GM19328 (cell line): ENCODE measurements around the gene STK26.
"Not testable (repeated sequence)": the region's sequence is repeated elsewhere in the genome, so short reads cannot be mapped to it uniquely, and the experiment has no call there.

Experiments
- ATAC-seq: cut with Tn5 transposase; IDR thresholded peaks from one replicate; pipeline ENCODE4 v1.9.1; 2021; ENCODE audit warnings: mild to moderate bottlenecking, moderate library complexity; ENCODE audit not compliant: unreplicated experiment

The STK26 gene

DNA sequence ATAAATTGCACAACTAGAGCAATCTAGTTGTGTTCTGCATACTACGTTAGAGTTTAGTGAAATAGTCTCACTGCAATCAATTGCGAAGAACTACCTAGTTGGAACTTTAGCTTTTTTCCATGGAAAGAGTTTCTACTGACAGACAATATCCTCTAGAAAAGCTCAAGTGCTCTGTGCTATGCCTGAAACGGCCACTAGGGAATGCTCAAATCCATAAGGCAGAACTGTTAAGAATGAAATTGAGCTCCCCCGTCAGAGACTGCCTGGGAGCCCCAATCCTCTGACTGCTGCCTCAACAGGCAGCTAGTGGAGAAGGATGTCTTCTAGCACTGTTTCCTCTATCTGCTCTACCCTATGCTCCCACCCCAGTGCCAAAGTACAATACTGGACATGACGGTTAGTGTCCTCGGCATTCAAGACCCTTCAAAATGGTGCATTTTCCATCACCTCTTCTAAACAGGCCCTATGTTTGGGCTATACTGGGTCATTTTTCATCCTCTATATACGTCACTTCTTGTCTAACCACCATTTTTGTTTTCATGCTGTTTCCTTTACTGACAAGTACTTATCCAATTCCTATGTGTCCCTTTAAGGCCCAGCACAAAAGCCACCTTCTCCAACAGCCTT is 69.5 kb downstream of the STK26 start:
- peak; percentile 70 for ATAC-seq

GRCh38 chrX:132093239-132093860 is 70.2 kb downstream of the STK26 start:
- ATAC-seq = no peak

DNA sequence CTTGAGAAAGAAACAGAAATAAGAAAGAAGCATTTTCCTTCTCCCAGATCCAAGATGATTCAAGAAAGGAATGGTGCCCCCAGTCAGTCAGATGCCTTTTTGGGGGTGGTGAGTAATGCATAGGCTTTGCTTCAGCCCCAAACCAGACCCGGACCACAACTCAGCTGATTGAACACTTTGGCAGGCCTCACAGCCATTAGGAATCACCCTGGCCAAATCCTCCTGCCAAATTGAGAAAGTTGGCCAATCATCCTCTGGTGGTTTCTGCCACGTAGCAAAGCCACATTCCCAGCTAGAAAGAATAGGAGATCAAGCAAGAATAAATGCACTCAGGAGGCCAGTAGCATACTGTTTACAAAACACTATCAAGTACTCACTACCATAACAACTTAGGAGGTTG is 71.1 kb downstream of the STK26 start:
- ATAC-seq = no peak

GRCh38 chrX:132098704-132099103 is 75.6 kb downstream of the STK26 start:
- ATAC-seq = not testable (repeated sequence)

- no peak for ATAC-seq
These were observed 78.1 kb downstream of the STK26 start for GRCh38 chrX:132101206-132101605.

DNA sequence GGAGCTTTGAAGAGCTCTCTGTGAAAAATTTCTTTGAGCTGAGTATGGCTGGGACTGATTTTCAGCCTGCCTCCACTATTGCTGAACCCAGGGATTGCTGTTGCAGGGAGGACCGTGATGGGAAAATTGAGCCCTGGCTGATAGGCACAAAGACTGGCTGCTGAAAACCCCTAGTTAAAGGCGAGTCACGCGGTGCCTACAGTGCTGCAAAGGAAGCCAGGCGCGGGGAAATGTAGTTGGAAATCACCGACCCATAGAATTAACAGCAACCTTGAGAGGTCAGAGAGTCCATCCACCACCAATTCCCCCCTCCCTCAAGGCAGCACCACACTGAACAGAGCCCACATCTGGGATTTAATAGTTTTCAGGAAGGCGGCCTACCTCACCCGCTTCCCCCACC is 78.7 kb downstream of the STK26 start:
- ATAC-seq = no peak

DNA sequence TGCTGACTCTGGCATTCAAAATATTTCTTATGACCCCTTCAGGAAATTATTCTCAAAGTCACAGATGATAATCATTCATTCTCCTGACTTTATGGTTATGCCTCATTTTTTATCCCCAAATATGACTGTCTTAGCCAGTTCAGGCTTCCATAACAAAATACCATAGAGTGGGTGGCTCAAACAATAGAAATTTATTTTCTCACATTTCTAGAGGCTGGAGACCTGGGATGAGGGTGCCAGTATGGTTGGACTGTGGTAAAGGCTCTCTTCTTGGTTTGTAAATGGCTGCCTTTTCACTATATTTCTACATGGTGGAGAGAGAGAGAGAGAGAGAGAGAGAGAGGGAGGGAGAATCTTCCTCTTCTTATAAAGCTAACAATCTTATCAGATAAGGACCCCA is 84.2 kb downstream of the STK26 start:
- ATAC-seq = no peak

GRCh38 chrX:132114607-132115006 is 91.5 kb downstream of the STK26 start:
- ATAC-seq = no peak

DNA sequence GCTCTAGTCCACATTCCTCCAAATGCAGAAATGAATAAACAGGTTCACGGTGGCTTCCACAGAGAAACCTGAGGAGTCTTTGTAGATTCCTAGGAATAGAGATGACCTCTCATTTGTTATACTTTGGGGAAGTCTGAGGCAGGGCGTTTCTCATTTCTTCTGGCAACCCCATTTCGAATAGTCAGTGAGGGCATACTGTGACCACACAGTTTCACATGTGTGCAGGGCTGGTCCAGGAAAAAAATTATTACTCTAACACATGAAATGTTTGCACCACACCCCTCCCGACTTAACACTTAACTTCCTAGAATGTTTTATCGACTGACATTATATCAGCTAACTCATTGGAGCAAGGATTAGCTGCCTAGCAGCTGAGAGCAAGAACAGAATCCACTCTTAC is 92.7 kb downstream of the STK26 start:
- no peak for ATAC-seq

- no peak for ATAC-seq
These were observed 95.3 kb downstream of the STK26 start for GRCh38 chrX:132118358-132118757.

DNA sequence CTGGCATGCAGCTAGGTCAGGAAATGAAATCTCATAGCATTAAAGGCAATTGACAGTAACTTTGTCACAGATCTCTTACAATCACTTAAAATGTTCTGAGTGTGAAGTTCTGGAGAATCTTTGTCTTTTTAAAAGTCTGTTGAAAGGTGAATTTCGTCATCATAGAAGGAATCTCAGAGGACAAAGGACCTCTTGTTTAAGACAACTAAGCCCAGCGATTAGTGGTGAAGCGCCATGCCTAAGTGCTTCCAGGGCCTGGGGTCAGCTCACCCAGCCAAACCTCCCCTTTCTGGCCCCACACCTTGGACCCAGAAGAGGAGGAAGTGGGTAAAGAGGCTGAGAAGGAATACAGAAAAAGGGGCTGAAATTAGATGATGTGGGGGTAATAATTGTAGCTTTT is 96.2 kb downstream of the STK26 start:
- ATAC-seq = no peak

DNA sequence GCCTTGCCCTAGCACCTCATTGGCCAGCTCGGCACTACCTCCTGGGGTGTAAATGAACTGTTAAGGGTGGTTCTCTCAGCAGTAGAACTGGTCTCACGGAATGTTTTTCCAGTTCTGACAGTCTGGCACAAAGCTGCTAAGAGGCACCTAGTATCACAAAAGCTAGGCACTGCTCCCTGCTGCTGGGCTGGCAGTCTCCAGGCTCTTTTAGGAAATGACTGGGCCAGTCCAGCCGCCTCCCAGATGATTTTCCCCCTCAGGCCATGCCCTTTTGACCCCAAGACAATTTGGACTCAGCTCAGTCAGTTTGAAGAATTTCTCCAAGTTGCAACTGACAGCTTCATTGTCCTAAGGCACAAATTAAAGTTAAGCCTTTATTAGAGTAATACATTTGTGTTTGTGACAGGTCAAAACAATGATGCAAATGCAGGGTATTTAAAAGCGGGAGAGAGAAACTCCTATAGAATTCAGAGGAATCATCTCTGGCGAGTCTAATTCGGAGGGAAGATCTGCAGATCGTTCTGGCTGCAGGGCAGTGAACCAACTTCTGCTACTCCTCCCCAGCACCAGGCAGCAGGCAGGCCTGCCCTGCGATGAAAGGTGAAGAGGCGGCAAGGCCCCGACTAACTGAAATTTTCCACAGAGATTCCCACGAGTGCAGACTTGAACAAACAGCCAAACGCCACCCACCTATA is 96.9 kb downstream of the STK26 start:
- no peak for ATAC-seq

DNA sequence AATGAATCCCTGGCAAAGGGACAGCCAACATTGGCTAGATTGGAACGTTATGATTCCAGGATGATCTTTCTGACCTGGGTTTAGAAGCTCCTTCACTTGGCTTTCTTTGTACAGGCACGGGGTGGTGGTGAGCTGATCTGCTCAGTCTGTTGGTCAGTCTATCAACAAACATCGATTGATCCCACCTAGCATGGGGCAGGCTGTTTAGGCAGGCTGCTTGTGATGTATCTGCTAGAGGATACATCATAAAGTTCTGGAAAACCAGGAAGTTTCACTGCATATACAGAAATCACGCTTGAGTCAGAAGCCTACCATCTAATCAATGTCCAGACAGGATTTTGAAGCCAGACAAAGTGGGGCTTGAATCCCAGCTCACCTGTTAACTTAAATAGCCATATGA is 97.8 kb downstream of the STK26 start:
- no peak for ATAC-seq
